Activated naive CD4-positive, alpha-beta T cell treated with Interleukin-2 at 50 U/mL for 16 hours (primary cell): Measurements from ENCODE around the gene TMEM100.
"Not testable (repeated sequence)": the region's sequence is repeated elsewhere in the genome, so short reads cannot be mapped to it uniquely, and the experiment has no call there.

Experiments used
- DNase-seq: peaks from one replicate; pipeline ENCODE4 v3.0.0-alpha.2; 2020

TMEM100 gene

DNA sequence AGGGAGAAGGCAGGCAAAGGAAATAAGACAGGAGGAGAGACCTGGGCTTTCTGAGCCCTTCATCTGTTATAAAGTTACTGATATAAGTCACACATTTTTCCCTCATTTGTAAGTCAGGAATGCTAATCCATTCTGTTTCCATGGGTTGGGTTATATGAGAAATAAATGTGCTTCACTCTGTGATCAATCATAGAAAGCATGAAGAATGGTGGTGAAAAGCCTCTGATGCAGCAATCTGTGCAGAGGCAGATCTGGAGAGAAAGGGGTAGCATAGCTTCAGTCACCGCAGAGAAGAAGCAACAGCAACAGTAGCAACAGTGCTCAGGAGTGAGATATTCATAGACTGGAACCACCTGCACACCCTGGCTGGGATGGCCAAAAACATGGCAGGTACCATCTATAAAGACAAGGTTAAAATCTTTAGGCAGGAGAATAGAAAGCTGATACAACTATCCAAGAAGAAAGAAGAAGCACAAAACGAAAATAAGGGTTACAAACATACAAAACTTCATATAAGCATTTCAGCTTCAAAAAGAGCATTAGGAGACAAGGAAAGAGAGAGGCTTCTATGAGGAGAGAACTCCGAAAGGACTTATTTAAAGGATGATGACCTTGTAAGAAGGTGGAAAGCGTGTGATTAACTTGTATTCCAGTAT lies 41.9 kb downstream of the TMEM100 start:
- no peak for DNase-seq

- DNase-seq, result no peak
Measured at GRCh38 chr17:55677446-55677845, 45.2 kb downstream of the TMEM100 start.

GRCh38 chr17:55676274-55676673 lies 46.4 kb downstream of the TMEM100 start:
- DNase-seq, result no peak

GRCh38 chr17:55673743-55674506 lies 48.7 kb downstream of the TMEM100 start:
- no peak for DNase-seq

- DNase-seq, result no peak
Measured at GRCh38 chr17:55672585-55673501, 49.8 kb downstream of the TMEM100 start.

DNA sequence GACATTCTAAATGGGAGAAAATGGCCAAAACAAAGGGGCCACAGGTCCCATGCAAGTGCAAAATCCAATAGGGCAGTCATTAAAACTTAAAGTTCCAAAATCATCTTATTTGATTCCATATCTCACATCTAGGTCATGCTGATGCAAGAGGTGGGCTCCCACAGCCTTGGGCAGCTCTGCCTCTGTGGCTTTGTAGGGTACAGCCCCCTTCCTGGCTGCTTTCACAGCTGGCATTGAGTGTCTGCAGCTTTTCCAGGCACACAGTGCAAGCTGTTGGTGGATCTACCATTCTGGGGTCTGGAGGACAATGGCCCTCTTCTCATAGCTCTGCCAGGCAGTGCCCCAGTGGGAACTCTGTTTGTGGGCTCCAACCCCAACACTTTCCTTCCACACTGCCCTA lies 50.7 kb downstream of the TMEM100 start:
- not testable (repeated sequence) for DNase-seq
